Large intestine (tissue), 3 donors: ENCODE measurements around the gene ROBO2. TPM values are rescaled to one million over a fixed set of nuclear protein-coding genes. Genes with fewer than 3 reads are reported as not detected.

ENCODE experiments used
- DNase-seq, 2 donors: peaks; one replicate each; pipeline versions ENCODE4 v3.0.0 to v3.0.0-alpha.2; 2013
- H3K27ac ChIP-seq: one replicate; pipeline ENCODE4 v1.5.1; 2013; ENCODE audit warnings: low read length
- H3K27me3 ChIP-seq: 2 replicates; pipeline ENCODE4 v1.6.1; 2013; ENCODE audit warnings: low read length; ENCODE audit not compliant: control insufficient read depth, insufficient read depth
- H3K36me3 ChIP-seq: 2 replicates; pipeline ENCODE4 v1.6.1; 2013; ENCODE audit warnings: low read length; ENCODE audit not compliant: control insufficient read depth, insufficient read depth
- H3K4me1 ChIP-seq: one replicate; pipeline ENCODE4 v1.6.1; 2013; ENCODE audit warnings: low read length; ENCODE audit not compliant: control insufficient read depth, insufficient read depth
- H3K4me3 ChIP-seq: one replicate; pipeline ENCODE4 v1.5.1; 2013; ENCODE audit warnings: low read length
- H3K9me3 ChIP-seq: one replicate; pipeline ENCODE4 v1.6.1; 2013; ENCODE audit warnings: mild to moderate bottlenecking, low read depth, low read length, moderate library complexity; ENCODE audit not compliant: control insufficient read depth
- WGBS: methylation state at CpG from one replicate; pipeline ENCODE4 v1.1.5; 2013; ENCODE audit warnings: low lambda C conversion rate; ENCODE audit not compliant: insufficient coverage; 5-methylcytosine and 5-hydroxymethylcytosine counted together
- polyA plus RNA-seq: library from polyadenylated mRNA; unstranded; fragments of 120-200 nt; gene quantifications from one replicate; pipeline ENCODE4 v1.2.1, GENCODE V29; 2013

ROBO2 gene
- polyA plus RNA-seq, 1 donor = 9.6 TPM

GRCh38 chr3:77279276-77279675, 239.4 kb downstream of the ROBO2 start:
- Histone ChIP-seq H3K4me1 (no peaks in the 10 kb centered on the region), H3K27ac (no peak overlapping the region), H3K4me3 (no peak overlapping the region), H3K27me3 (no peaks in the 10 kb centered on the region), H3K36me3 (no peaks in the 10 kb centered on the region), H3K9me3 (no peaks in the 10 kb centered on the region)
- 100% methylated on average over 2 of the region's 2 CpGs for WGBS
- no peak for DNase-seq

- no peaks in the 10 kb centered on the region for H3K9me3 ChIP-seq
- no peaks in the 10 kb centered on the region for H3K4me1 ChIP-seq
- H3K27ac ChIP-seq = no peak overlapping the region
- H3K4me3 ChIP-seq = no peak overlapping the region
- DNase-seq = no peak
- no peaks in the 10 kb centered on the region for H3K27me3 ChIP-seq
- WGBS = no CpG with 5 or more reads among the region's 8 CpGs
- H3K36me3 ChIP-seq = no peaks in the 10 kb centered on the region
These were observed 241.8 kb downstream of the ROBO2 start for GRCh38 chr3:77281721-77282120.

- 80% methylated on average over 1 of the region's 4 CpGs for WGBS
- Histone ChIP-seq H3K36me3 (no peaks in the 10 kb centered on the region), H3K27me3 (no peaks in the 10 kb centered on the region), H3K4me3 (no peak overlapping the region), H3K4me1 (no peaks in the 10 kb centered on the region), H3K27ac (no peak overlapping the region), H3K9me3 (no peaks in the 10 kb centered on the region)
- DNase-seq = no peak
These were observed 243.2 kb downstream of the ROBO2 start for GRCh38 chr3:77283108-77283507.

- no peak for DNase-seq
- H3K27ac ChIP-seq = no peak overlapping the region
- H3K27me3 ChIP-seq = no peaks in the 10 kb centered on the region
- no peaks in the 10 kb centered on the region for H3K36me3 ChIP-seq
- H3K4me1 ChIP-seq = no peaks in the 10 kb centered on the region
- H3K9me3 ChIP-seq = no peaks in the 10 kb centered on the region
- no peak overlapping the region for H3K4me3 ChIP-seq
- WGBS = 100% methylated on average over 1 of the region's 1 CpG
These were observed 248.4 kb downstream of the ROBO2 start for GRCh38 chr3:77288348-77288747.

GRCh38 chr3:77296527-77296926, 256.6 kb downstream of the ROBO2 start:
- H3K9me3 ChIP-seq = no peaks in the 10 kb centered on the region
- H3K27me3 ChIP-seq = no peaks in the 10 kb centered on the region
- no peak overlapping the region for H3K4me3 ChIP-seq
- WGBS = 100% methylated on average over 2 of the region's 5 CpGs
- no peaks in the 10 kb centered on the region for H3K36me3 ChIP-seq
- H3K4me1 ChIP-seq = no peaks in the 10 kb centered on the region
- no peak overlapping the region for H3K27ac ChIP-seq
- DNase-seq = no peak

GRCh38 chr3:77298417-77298816, 258.5 kb downstream of the ROBO2 start:
- DNase-seq = no peak
- Histone ChIP-seq H3K4me3 (no peak overlapping the region), H3K4me1 (no peaks in the 10 kb centered on the region), H3K36me3 (no peaks in the 10 kb centered on the region), H3K9me3 (no peaks in the 10 kb centered on the region), H3K27me3 (no peaks in the 10 kb centered on the region), H3K27ac (no peak overlapping the region)
- no CpG with 5 or more reads among the region's 1 CpG for WGBS

- H3K4me1 ChIP-seq = no peaks in the 10 kb centered on the region
- H3K36me3 ChIP-seq = no peaks in the 10 kb centered on the region
- no peak overlapping the region for H3K4me3 ChIP-seq
- DNase-seq = no peak
- H3K27me3 ChIP-seq = no peaks in the 10 kb centered on the region
- H3K9me3 ChIP-seq = no peaks in the 10 kb centered on the region
- WGBS = 93% methylated on average over 3 of the region's 12 CpGs
- H3K27ac ChIP-seq = no peak overlapping the region
These were observed 264.2 kb downstream of the ROBO2 start for GRCh38 chr3:77303955-77304699.

- DNase-seq = no peak
- WGBS = 43% methylated on average over 2 of the region's 3 CpGs
- no peaks in the 10 kb centered on the region for H3K36me3 ChIP-seq
- H3K4me3 ChIP-seq = no peak overlapping the region
- no peaks in the 10 kb centered on the region for H3K9me3 ChIP-seq
- H3K27me3 ChIP-seq = no peaks in the 10 kb centered on the region
- no peaks in the 10 kb centered on the region for H3K4me1 ChIP-seq
- no peak overlapping the region for H3K27ac ChIP-seq
These were observed 264.8 kb downstream of the ROBO2 start for GRCh38 chr3:77304700-77305021.

- H3K27ac ChIP-seq = no peak overlapping the region
- DNase-seq = no peak
- no peaks in the 10 kb centered on the region for H3K4me1 ChIP-seq
- H3K36me3 ChIP-seq = no peaks in the 10 kb centered on the region
- no peak overlapping the region for H3K4me3 ChIP-seq
- H3K27me3 ChIP-seq = no peaks in the 10 kb centered on the region
- H3K9me3 ChIP-seq = no peaks in the 10 kb centered on the region
These were observed 269.6 kb downstream of the ROBO2 start for GRCh38 chr3:77309460-77309859.

GRCh38 chr3:77313843-77314242, 273.9 kb downstream of the ROBO2 start:
- Histone ChIP-seq H3K27me3 (no peaks in the 10 kb centered on the region), H3K9me3 (no peaks in the 10 kb centered on the region), H3K36me3 (no peaks in the 10 kb centered on the region), H3K4me3 (no peak overlapping the region), H3K4me1 (no peaks in the 10 kb centered on the region), H3K27ac (no peak overlapping the region)
- no peak for DNase-seq
- no CpG with 5 or more reads among the region's 3 CpGs for WGBS

- Histone ChIP-seq H3K27ac (no peak overlapping the region), H3K4me1 (no peaks in the 10 kb centered on the region), H3K4me3 (no peak overlapping the region), H3K36me3 (no peaks in the 10 kb centered on the region), H3K9me3 (no peaks in the 10 kb centered on the region), H3K27me3 (no peaks in the 10 kb centered on the region)
- DNase-seq = no peak
- 17% methylated on average over 1 of the region's 2 CpGs for WGBS
These were observed 279.8 kb downstream of the ROBO2 start for GRCh38 chr3:77319711-77320110.
